ENCODE results near the gene SPTAN1. TPM values are rescaled to one million over a fixed set of nuclear protein-coding genes. Genes with fewer than 3 reads are reported as not detected.
"Not testable (repeated sequence)": the region's sequence is repeated elsewhere in the genome, so short reads cannot be mapped to it uniquely, and the experiment has no call there.

SPTAN1 gene
- total RNA-seq, 4 donors from 2014 or later, result 189 to 307 (median 278) TPM

- 54 to 78% methylated on average over 1 of the region's 1 CpG for WGBS, 2 donors
- H3K27me3 ChIP-seq, result no peaks in the 10 kb centered on the region
- H3K9me3 ChIP-seq, result no peaks in the 10 kb centered on the region
- intact Hi-C loops (cut with DNase I), result no loop called here
- no peak for TF ChIP-seq POLR2A (IDR thresholded peaks at IDR 0.05)
- H3K36me3 ChIP-seq, result no peaks in the 10 kb centered on the region
- H3K4me3 ChIP-seq (replicated peaks in 1 of 3), result no peak overlapping the region
- no peak overlapping the region for H3K27ac ChIP-seq
- peak; percentile 62 to 72 for DNase-seq
- peaks cover 4 to 11% of the 10 kb centered on the region in 2 donors for H3K4me1 ChIP-seq
Measured at GRCh38 chr9:128654481-128654880, 102.1 kb downstream of the SPTAN1 start.

- no peaks in the 10 kb centered on the region for H3K9me3 ChIP-seq
- H3K27me3 ChIP-seq, result no peaks in the 10 kb centered on the region
- intact Hi-C loops (cut with DNase I), result no loop called here
- DNase-seq, result peak; percentile 84 to 85
- TF ChIP-seq, protein P1, sequence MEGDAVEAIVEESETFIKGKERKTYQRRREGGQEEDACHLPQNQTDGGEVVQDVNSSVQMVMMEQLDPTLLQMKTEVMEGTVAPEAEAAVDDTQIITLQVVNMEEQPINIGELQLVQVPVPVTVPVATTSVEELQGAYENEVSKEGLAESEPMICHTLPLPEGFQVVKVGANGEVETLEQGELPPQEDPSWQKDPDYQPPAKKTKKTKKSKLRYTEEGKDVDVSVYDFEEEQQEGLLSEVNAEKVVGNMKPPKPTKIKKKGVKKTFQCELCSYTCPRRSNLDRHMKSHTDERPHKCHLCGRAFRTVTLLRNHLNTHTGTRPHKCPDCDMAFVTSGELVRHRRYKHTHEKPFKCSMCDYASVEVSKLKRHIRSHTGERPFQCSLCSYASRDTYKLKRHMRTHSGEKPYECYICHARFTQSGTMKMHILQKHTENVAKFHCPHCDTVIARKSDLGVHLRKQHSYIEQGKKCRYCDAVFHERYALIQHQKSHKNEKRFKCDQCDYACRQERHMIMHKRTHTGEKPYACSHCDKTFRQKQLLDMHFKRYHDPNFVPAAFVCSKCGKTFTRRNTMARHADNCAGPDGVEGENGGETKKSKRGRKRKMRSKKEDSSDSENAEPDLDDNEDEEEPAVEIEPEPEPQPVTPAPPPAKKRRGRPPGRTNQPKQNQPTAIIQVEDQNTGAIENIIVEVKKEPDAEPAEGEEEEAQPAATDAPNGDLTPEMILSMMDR (IDR thresholded peaks at IDR 0.05), result no peak
- TF ChIP-seq POLR2A (IDR thresholded peaks at IDR 0.05), result peak in 1 of 2 donors; percentile 54
- peak within 1 kb of the TSS; percentile 98 to 99 (median 99) for H3K27ac ChIP-seq
- H3K4me1 ChIP-seq, result peaks cover 4 to 11% of the 10 kb centered on the region in 2 donors
- peak within 1 kb of the TSS; percentile 64 to 86 (median 69) for H3K4me3 ChIP-seq (replicated peaks in 1 of 3)
- no peaks in the 10 kb centered on the region for H3K36me3 ChIP-seq
- WGBS, 2 donors, result 1 to 2% methylated on average over 25 to 32 of the region's 86 CpGs
Measured at GRCh38 chr9:128656416-128657343, 104.3 kb downstream of the SPTAN1 start, which contains the start of gene DYNC2I2. TSS of gene DYNC2I2 (minus strand) at chr9:128656847. CDS start at chr9:128656726, 121 bp downstream.

GRCh38 chr9:128657344-128657704 is 104.9 kb downstream of the SPTAN1 start:
- no peaks in the 10 kb centered on the region for H3K9me3 ChIP-seq
- no peaks in the 10 kb centered on the region for H3K27me3 ChIP-seq
- H3K4me3 ChIP-seq (replicated peaks in 1 of 3), result no peak overlapping the region
- H3K4me1 ChIP-seq, result peaks cover 4 to 11% of the 10 kb centered on the region in 2 donors
- DNase-seq, result no peak
- TF ChIP-seq, protein P1 (IDR thresholded peaks at IDR 0.05), result no peak
- no peak for TF ChIP-seq POLR2A (IDR thresholded peaks at IDR 0.05)
- intact Hi-C loops (cut with DNase I), result no loop called here
- WGBS, 2 donors, result 95 to 96% methylated on average over 13 of the region's 13 CpGs
- peak overlapping the region; percentile 98 to 99 (median 99) for H3K27ac ChIP-seq
- H3K36me3 ChIP-seq, result no peaks in the 10 kb centered on the region

GRCh38 chr9:128657796-128658195 is 105.4 kb downstream of the SPTAN1 start:
- 91 to 94% methylated on average over 3 of the region's 3 CpGs for WGBS, 2 donors
- Histone ChIP-seq H3K9me3 (no peaks in the 10 kb centered on the region), H3K4me3 (replicated peaks in 1 of 3) (no peak overlapping the region), H3K27me3 (no peaks in the 10 kb centered on the region), H3K4me1 (peaks cover 4 to 11% of the 10 kb centered on the region in 2 donors), H3K36me3 (no peaks in the 10 kb centered on the region), H3K27ac (no peak overlapping the region)
- intact Hi-C loops (cut with DNase I), result no loop called here
- TF ChIP-seq, protein P1 (IDR thresholded peaks at IDR 0.05), result no peak
- no peak for TF ChIP-seq POLR2A (IDR thresholded peaks at IDR 0.05)
- DNase-seq, result no peak

GRCh38 chr9:128666481-128666941 is 114.1 kb downstream of the SPTAN1 start:
- H3K4me3 ChIP-seq (replicated peaks in 1 of 3); intact Hi-C loops (cut with DNase I); H3K36me3 ChIP-seq; DNase-seq; H3K4me1 ChIP-seq; H3K27ac ChIP-seq; H3K27me3 ChIP-seq; H3K9me3 ChIP-seq: not testable (repeated sequence)
- WGBS, 2 donors, result 87 to 95% methylated on average over 8 of the region's 8 CpGs

DNA sequence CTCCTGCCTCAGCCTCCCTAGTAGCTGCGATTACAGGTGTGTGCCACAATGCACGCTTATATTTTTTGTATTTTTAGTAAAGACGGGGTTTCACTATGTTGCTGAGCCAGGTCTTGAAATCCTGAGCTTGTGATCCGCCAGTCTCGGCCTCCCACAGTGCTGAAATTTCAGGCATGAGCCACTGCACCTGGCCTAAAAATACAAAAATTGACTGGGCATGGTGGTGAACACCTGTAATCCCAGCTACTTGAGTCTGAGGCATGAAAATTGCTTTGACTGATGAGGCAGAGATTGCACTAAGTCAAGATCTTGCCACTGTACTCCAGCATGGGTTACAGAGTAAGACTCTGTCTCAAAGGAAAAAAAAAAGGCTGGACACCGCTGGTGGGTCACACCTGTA is 117.4 kb downstream of the SPTAN1 start:
- no peaks in the 10 kb centered on the region for H3K36me3 ChIP-seq
- H3K4me3 ChIP-seq (replicated peaks in 1 of 3), result no peak overlapping the region
- no peaks in the 10 kb centered on the region for H3K9me3 ChIP-seq
- H3K4me1 ChIP-seq, result no peaks in the 10 kb centered on the region
- H3K27ac ChIP-seq, result no peak overlapping the region
- intact Hi-C loops (cut with DNase I), result no loop called here
- TF ChIP-seq, protein P1 (IDR thresholded peaks at IDR 0.05), result no peak
- TF ChIP-seq POLR2A (IDR thresholded peaks at IDR 0.05), result no peak
- no peaks in the 10 kb centered on the region for H3K27me3 ChIP-seq
- 88 to 93% methylated on average over 6 of the region's 6 CpGs for WGBS, 2 donors
- DNase-seq, result no peak
